Measurements from ENCODE around the gene NOS1AP. TPM values are rescaled to one million over a fixed set of nuclear protein-coding genes. Genes with fewer than 3 reads are reported as not detected.

Gene NOS1AP
- total RNA-seq, 4 donors from 2014 or later: 8.5 to 34.8 (median 14.1) TPM

GRCh38 chr1:162107911-162108310 is 38.4 kb downstream of the NOS1AP start:
- H3K27ac ChIP-seq: no peak overlapping the region
- TF ChIP-seq EP300 (IDR thresholded peaks at IDR 0.05; ENCODE audit: low read depth) (no peak), POLR2AphosphoS5 (IDR thresholded peaks at IDR 0.05) (no peak), CTCF (IDR thresholded peaks at IDR 0.05) (no peak), POLR2A (IDR thresholded peaks at IDR 0.05) (no peak)
- no peak overlapping the region for H3K4me3 ChIP-seq
- in situ Hi-C loops (cut with MboI; ENCODE audit: low pct_ligation_motif_present in 1 of 4, low pct_unique_long_range_greater_than_20kb in 1 of 4, low sequenced_read_pairs in 3 of 4): no loop called here
- H3K36me3 ChIP-seq: no peaks in the 10 kb centered on the region
- H3K4me1 ChIP-seq: peaks cover 0 to 4% (median 2%) of the 10 kb centered on the region in 4 donors
- WGBS, 2 donors (ENCODE audit: low coverage in 1 of 2): 54 to 70% methylated on average over 1 to 3 of the region's 3 CpGs
- intact Hi-C loops (cut with DNase I; ENCODE audit: low total_unique reads): no loop called here
- H3K9me3 ChIP-seq: peaks cover 0 to 3% of the 10 kb centered on the region in 2 donors
- no peak for DNase-seq
- H3K27me3 ChIP-seq: no peaks in the 10 kb centered on the region

- no peak for DNase-seq
- intact Hi-C loops (cut with DNase I; ENCODE audit: low total_unique reads): no loop called here
- in situ Hi-C loops (cut with MboI; ENCODE audit: low pct_ligation_motif_present in 1 of 4, low pct_unique_long_range_greater_than_20kb in 1 of 4, low sequenced_read_pairs in 3 of 4): no loop called here
- Histone ChIP-seq H3K27ac (no peak overlapping the region), H3K4me1 (peaks cover 0 to 4% (median 2%) of the 10 kb centered on the region in 4 donors), H3K27me3 (no peaks in the 10 kb centered on the region), H3K4me3 (no peak overlapping the region), H3K9me3 (peaks cover 0 to 1% of the 10 kb centered on the region in 2 donors), H3K36me3 (no peaks in the 10 kb centered on the region)
- TF ChIP-seq EP300 (IDR thresholded peaks at IDR 0.05; ENCODE audit: low read depth) (no peak), CTCF (IDR thresholded peaks at IDR 0.05) (no peak), POLR2A (IDR thresholded peaks at IDR 0.05) (no peak), POLR2AphosphoS5 (IDR thresholded peaks at IDR 0.05) (no peak)
Observed at GRCh38 chr1:162108426-162108825, 38.9 kb downstream of the NOS1AP start.

- no peak overlapping the region for H3K4me3 ChIP-seq
- H3K27ac ChIP-seq: no peak overlapping the region
- H3K4me1 ChIP-seq: peaks cover 0 to 4% (median 2%) of the 10 kb centered on the region in 4 donors
- no peak for DNase-seq
- no peaks in the 10 kb centered on the region for H3K36me3 ChIP-seq
- in situ Hi-C loops (cut with MboI; ENCODE audit: low pct_ligation_motif_present in 1 of 4, low pct_unique_long_range_greater_than_20kb in 1 of 4, low sequenced_read_pairs in 3 of 4): no loop called here
- H3K9me3 ChIP-seq: no peaks in the 10 kb centered on the region
- intact Hi-C loops (cut with DNase I; ENCODE audit: low total_unique reads): no loop called here
- H3K27me3 ChIP-seq: no peaks in the 10 kb centered on the region
- TF ChIP-seq CTCF (IDR thresholded peaks at IDR 0.05) (no peak), POLR2A (IDR thresholded peaks at IDR 0.05) (no peak), EP300 (IDR thresholded peaks at IDR 0.05; ENCODE audit: low read depth) (no peak), POLR2AphosphoS5 (IDR thresholded peaks at IDR 0.05) (no peak)
Observed at GRCh38 chr1:162110910-162111309, 41.4 kb downstream of the NOS1AP start.

- H3K9me3 ChIP-seq: no peaks in the 10 kb centered on the region
- TF ChIP-seq EP300 (IDR thresholded peaks at IDR 0.05; ENCODE audit: low read depth): no peak
- TF ChIP-seq POLR2AphosphoS5 (IDR thresholded peaks at IDR 0.05): no peak
- TF ChIP-seq POLR2A (IDR thresholded peaks at IDR 0.05): no peak
- TF ChIP-seq CTCF (IDR thresholded peaks at IDR 0.05): no peak
- no peaks in the 10 kb centered on the region for H3K27me3 ChIP-seq
- peaks cover 0 to 4% (median 2%) of the 10 kb centered on the region in 4 donors for H3K4me1 ChIP-seq
- no peak for DNase-seq
- no peak overlapping the region for H3K4me3 ChIP-seq
- intact Hi-C loops (cut with DNase I; ENCODE audit: low total_unique reads) (no loop called here), in situ Hi-C loops (cut with MboI; ENCODE audit: low pct_ligation_motif_present in 1 of 4, low pct_unique_long_range_greater_than_20kb in 1 of 4, low sequenced_read_pairs in 3 of 4) (no loop called here)
- H3K36me3 ChIP-seq: no peaks in the 10 kb centered on the region
- H3K27ac ChIP-seq: no peak overlapping the region
- 74 to 95% methylated on average over 3 to 4 of the region's 4 CpGs for WGBS, 2 donors (ENCODE audit: low coverage in 1 of 2)
Observed at GRCh38 chr1:162111572-162111971, 42.1 kb downstream of the NOS1AP start.

Measured in transverse colon (tissue), 4 donors.